Nephron (organoid): ENCODE measurements around the gene CYP4F8.
A peak's percentile ranks its signal among the peaks of the same experiment; 100 is the strongest.

Source experiments
- H3K27ac Mint-ChIP-seq, 3 experiments: 2 replicates each; pipeline ENCODE4 v1.8.0; 2020; ENCODE audit warnings: mixed read lengths in 3 of 3, mild to moderate bottlenecking in 2 of 3, moderate library complexity in 1 of 3
- H3K27me3 Mint-ChIP-seq: 2 replicates; pipeline ENCODE4 v1.8.0; 2021; ENCODE audit warnings: low read depth, mild to moderate bottlenecking, moderate library complexity, mixed read lengths
- H3K36me3 Mint-ChIP-seq: 2 replicates; pipeline ENCODE4 v1.8.0; 2020; ENCODE audit warnings: low read depth, mixed read lengths
- H3K4me1 Mint-ChIP-seq: 2 replicates; pipeline ENCODE4 v1.8.0; 2020; ENCODE audit warnings: mixed read lengths
- H3K4me3 Mint-ChIP-seq, 3 experiments: 2 replicates each; pipeline ENCODE4 v1.8.0; 2020; ENCODE audit warnings: mild to moderate bottlenecking in 3 of 3, mixed read lengths in 3 of 3, moderate library complexity in 2 of 3
- H3K9me3 Mint-ChIP-seq: 2 replicates; pipeline ENCODE4 v1.8.0; 2020; ENCODE audit warnings: mixed read lengths
- CTCF ChIP-seq, 3 experiments: fragments of 200-600 bp; sonication (generic); IDR thresholded peaks; one replicate each; pipeline ENCODE4 v1.5.0; 2021; ENCODE audit warnings: antibody characterized with exemption in 3 of 3; ENCODE audit not compliant: unreplicated experiment in 3 of 3

CYP4F8 gene

GRCh38 chr19:15583346-15583745 is 31.7 kb upstream of the CYP4F8 start:
- H3K4me3 Mint-ChIP-seq, result no peak overlapping the region
- TF ChIP-seq CTCF (IDR thresholded peaks at IDR 0.05; ENCODE audit: unreplicated experiment in 3 of 3), result no peak
- peaks cover 7% of the 10 kb centered on the region for H3K9me3 Mint-ChIP-seq
- no peaks in the 10 kb centered on the region for H3K4me1 Mint-ChIP-seq
- H3K27me3 Mint-ChIP-seq, result peaks cover 4% of the 10 kb centered on the region
- H3K36me3 Mint-ChIP-seq, result no peaks in the 10 kb centered on the region
- no peak overlapping the region for H3K27ac Mint-ChIP-seq

GRCh38 chr19:15584095-15584494 is 30.9 kb upstream of the CYP4F8 start:
- peaks cover 7% of the 10 kb centered on the region for H3K9me3 Mint-ChIP-seq
- no peaks in the 10 kb centered on the region for H3K36me3 Mint-ChIP-seq
- no peak overlapping the region for H3K4me3 Mint-ChIP-seq
- H3K4me1 Mint-ChIP-seq, result no peaks in the 10 kb centered on the region
- H3K27ac Mint-ChIP-seq, result no peak overlapping the region
- H3K27me3 Mint-ChIP-seq, result peaks cover 4% of the 10 kb centered on the region
- no peak for TF ChIP-seq CTCF (IDR thresholded peaks at IDR 0.05; ENCODE audit: unreplicated experiment in 3 of 3)

GRCh38 chr19:15584541-15585115 is 30.4 kb upstream of the CYP4F8 start:
- Mint-ChIP-seq H3K4me3 (no peak overlapping the region), H3K9me3 (peaks cover 8% of the 10 kb centered on the region), H3K27me3 (peaks cover 4% of the 10 kb centered on the region), H3K36me3 (no peaks in the 10 kb centered on the region), H3K27ac (no peak overlapping the region), H3K4me1 (no peaks in the 10 kb centered on the region)
- TF ChIP-seq CTCF (IDR thresholded peaks at IDR 0.05; ENCODE audit: unreplicated experiment in 3 of 3), result peak; percentile 44 to 56 (median 55)

- H3K4me1 Mint-ChIP-seq, result no peaks in the 10 kb centered on the region
- H3K27me3 Mint-ChIP-seq, result no peaks in the 10 kb centered on the region
- TF ChIP-seq CTCF (IDR thresholded peaks at IDR 0.05; ENCODE audit: unreplicated experiment in 3 of 3), result no peak
- no peak overlapping the region for H3K27ac Mint-ChIP-seq
- no peaks in the 10 kb centered on the region for H3K36me3 Mint-ChIP-seq
- H3K4me3 Mint-ChIP-seq, result no peak overlapping the region
- peaks cover 26% of the 10 kb centered on the region for H3K9me3 Mint-ChIP-seq
Measured at GRCh38 chr19:15587663-15588062, 27.4 kb upstream of the CYP4F8 start.

GRCh38 chr19:15588265-15588664 is 26.8 kb upstream of the CYP4F8 start:
- H3K9me3 Mint-ChIP-seq, result peaks cover 26% of the 10 kb centered on the region
- no peaks in the 10 kb centered on the region for H3K27me3 Mint-ChIP-seq
- no peak overlapping the region for H3K4me3 Mint-ChIP-seq
- no peak for TF ChIP-seq CTCF (IDR thresholded peaks at IDR 0.05; ENCODE audit: unreplicated experiment in 3 of 3)
- H3K36me3 Mint-ChIP-seq, result no peaks in the 10 kb centered on the region
- H3K4me1 Mint-ChIP-seq, result no peaks in the 10 kb centered on the region
- H3K27ac Mint-ChIP-seq, result no peak overlapping the region

- H3K9me3 Mint-ChIP-seq, result peaks cover 35% of the 10 kb centered on the region
- H3K36me3 Mint-ChIP-seq, result no peaks in the 10 kb centered on the region
- no peaks in the 10 kb centered on the region for H3K27me3 Mint-ChIP-seq
- no peak overlapping the region for H3K27ac Mint-ChIP-seq
- no peak overlapping the region for H3K4me3 Mint-ChIP-seq
- no peaks in the 10 kb centered on the region for H3K4me1 Mint-ChIP-seq
- no peak for TF ChIP-seq CTCF (IDR thresholded peaks at IDR 0.05; ENCODE audit: unreplicated experiment in 3 of 3)
Measured at GRCh38 chr19:15589760-15590451, 25.1 kb upstream of the CYP4F8 start.
